HG02981 (cell line): ENCODE data around the gene GZMH.
"Not testable (repeated sequence)": the region's sequence is repeated elsewhere in the genome, so short reads cannot be mapped to it uniquely, and the experiment has no call there.

Experiments
- ATAC-seq: cut with Tn5 transposase; IDR thresholded peaks from one replicate; pipeline ENCODE4 v1.9.1; 2021; ENCODE audit warnings: mild to moderate bottlenecking, moderate library complexity; ENCODE audit not compliant: unreplicated experiment

Gene GZMH

GRCh38 chr14:24609655-24610344 lies at the start of gene GZMH:
Gene GZMH (minus strand): TSS chr14:24609685. CDS start chr14:24609613, 72 bp downstream.
- ATAC-seq, result no peak

GRCh38 chr14:24648361-24648760 lies 38.9 kb upstream of the GZMH start:
- ATAC-seq, result not testable (repeated sequence)

- no peak for ATAC-seq
These were observed 30.4 kb upstream of the GZMH start for GRCh38 chr14:24639905-24640304.

DNA sequence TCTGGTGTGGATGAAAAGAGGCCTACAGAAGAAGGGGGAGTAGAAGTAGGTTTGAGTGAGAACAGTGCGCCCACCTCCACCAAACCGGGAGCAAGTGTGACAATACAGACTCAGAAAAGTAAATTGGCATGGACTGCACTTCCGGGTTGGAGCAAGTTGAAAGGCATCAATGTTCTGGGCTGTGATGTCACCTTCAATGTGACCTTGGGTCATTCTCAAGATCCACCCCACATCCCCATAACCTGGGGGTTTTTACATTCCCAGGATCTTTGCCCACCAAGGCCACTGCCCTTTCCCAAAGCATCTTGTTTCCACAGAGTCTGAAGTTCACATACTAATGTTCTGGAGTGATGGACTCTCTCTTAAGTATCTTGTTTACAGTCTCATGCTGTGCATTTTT lies 29.8 kb upstream of the GZMH start:
- ATAC-seq, result no peak

DNA sequence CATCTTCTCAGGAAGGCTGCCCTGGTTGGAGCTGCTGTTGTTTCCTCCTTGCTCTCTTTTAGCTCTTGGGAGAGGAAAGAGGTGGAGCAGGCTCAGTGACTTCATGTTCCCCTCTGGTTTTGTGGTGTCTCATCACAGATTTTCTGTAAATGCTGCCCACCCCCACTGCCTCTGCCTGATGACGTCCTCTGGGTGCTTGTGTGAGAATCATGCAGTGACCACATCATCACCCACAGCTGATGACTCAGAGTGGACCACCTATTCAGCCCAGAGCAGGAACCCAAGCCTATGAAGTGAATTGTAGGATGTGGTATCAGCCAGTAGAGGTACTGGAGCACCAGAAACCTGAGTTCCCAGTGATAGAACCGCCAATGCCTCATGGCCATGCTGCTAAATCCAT lies 24.7 kb upstream of the GZMH start, which contains the start of gene GZMB:
Gene GZMB (minus strand): TSS at position 33 of the 400 bp plus-strand sequence. CDS start 30 bp downstream, at position 3.
- ATAC-seq, result no peak

- ATAC-seq, result no peak
These were observed 23.9 kb upstream of the GZMH start for GRCh38 chr14:24633353-24633752.

- no peak for ATAC-seq
These were observed 23.3 kb upstream of the GZMH start for GRCh38 chr14:24632761-24633160.

DNA sequence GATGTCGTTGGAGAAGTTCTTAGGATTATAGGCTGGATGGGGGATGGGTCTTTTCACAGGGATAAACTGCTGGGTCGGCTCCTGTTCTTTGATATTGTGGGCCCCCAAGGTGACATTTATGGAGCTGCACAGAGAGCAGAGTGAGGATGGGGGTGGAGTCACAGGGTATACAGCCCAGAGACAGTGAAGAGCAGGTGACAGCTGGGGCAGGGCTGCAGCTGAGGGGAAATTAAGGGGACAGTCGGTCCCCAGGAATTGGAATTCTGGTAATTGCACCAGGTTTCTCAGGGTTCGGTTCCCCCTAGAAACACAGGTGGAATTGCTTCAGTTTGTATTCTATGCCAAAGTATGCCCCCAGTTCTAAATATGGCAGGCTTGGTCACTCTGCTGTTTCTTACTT lies 22.9 kb upstream of the GZMH start:
- ATAC-seq, result no peak

- no peak for ATAC-seq
These were observed 22.4 kb upstream of the GZMH start for GRCh38 chr14:24631749-24632335.

- ATAC-seq, result no peak
These were observed 21.5 kb upstream of the GZMH start for GRCh38 chr14:24630872-24631477.

GRCh38 chr14:24630087-24630871 lies 20.8 kb upstream of the GZMH start:
- ATAC-seq, result no peak

DNA sequence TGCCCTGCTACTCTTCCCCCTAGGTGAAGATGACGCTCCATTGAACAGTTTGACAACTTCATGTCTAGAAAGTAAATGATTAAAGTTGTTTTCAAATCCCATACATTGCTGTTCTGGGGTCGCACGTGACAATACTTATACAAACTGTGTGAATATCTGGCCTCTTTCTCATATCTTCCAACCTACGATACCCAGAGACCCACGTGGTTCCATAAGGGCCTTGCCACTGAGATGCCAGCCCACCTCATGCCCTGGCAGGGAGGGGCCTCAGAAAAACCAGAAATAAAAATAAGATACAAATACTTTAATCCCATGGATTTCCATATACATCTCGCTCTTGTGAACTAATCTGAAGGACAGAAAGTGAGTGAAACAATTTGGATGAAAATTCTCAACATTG lies 20.0 kb upstream of the GZMH start:
- ATAC-seq, result no peak

DNA sequence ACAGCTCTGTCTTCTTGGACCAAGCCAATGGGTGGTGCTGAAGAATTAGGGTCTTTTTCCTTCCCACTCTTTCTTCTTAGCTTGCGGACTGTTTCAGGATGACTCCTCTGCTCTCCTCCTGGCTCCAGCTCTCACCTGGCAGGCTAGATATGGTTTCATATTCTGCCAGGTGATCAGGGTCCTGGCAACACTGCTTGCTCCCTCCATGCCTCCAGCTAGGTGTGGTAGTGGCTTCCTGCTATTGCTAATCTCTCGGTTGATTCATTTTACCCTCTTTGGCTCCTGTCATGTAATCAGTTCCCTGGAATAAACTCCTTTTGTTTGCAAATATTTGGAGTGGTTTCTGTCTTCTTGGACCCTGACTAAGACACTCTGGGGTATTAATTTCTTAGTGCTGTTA lies 4.3 kb upstream of the GZMH start:
- no peak for ATAC-seq

DNA sequence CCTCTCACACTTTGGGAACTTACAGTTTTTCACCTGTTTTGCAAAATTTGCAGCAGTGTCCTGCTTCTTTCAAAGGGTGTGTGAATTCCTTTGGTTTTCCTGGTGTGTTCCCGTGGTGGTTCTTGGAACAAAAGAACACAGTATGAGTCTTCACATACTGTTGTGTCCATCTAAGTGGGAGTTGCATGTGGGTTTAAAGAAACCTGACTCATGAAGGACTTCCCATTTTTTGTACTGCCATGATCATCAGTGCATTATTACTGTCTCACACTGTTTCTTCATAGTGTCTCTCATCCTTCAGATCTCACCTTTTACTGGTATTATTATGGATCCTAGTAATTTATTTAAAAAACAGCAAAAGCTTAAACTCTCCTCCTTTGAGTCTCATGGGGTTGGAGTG lies 3.8 kb upstream of the GZMH start:
- ATAC-seq, result no peak

GRCh38 chr14:24612196-24612595 lies 2.7 kb upstream of the GZMH start:
- no peak for ATAC-seq

- ATAC-seq, result no peak
These were observed 1.6 kb downstream of the GZMH start for GRCh38 chr14:24607635-24608514.

GRCh38 chr14:24607081-24607480 lies 2.4 kb downstream of the GZMH start:
- ATAC-seq, result no peak

DNA sequence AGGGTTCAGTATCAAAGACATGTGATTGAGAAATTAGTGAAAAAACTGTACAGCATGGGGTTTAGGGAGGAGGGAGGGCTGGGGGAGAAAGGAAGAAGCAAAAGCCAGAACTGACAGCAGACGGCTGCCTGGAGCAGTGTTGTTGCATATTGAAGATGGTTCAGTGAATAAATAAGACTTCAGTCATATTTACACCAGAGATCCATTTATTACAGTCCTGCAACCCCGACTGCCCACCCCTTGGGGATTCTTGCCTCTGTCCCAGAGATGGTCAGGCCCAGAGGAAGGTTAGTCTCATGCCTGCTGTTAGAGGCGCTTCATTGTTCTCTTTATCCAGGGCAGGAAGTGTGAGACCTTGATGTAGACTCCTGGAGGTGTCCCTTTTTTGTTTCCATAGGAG lies 3.2 kb downstream of the GZMH start:
- no peak for ATAC-seq

DNA sequence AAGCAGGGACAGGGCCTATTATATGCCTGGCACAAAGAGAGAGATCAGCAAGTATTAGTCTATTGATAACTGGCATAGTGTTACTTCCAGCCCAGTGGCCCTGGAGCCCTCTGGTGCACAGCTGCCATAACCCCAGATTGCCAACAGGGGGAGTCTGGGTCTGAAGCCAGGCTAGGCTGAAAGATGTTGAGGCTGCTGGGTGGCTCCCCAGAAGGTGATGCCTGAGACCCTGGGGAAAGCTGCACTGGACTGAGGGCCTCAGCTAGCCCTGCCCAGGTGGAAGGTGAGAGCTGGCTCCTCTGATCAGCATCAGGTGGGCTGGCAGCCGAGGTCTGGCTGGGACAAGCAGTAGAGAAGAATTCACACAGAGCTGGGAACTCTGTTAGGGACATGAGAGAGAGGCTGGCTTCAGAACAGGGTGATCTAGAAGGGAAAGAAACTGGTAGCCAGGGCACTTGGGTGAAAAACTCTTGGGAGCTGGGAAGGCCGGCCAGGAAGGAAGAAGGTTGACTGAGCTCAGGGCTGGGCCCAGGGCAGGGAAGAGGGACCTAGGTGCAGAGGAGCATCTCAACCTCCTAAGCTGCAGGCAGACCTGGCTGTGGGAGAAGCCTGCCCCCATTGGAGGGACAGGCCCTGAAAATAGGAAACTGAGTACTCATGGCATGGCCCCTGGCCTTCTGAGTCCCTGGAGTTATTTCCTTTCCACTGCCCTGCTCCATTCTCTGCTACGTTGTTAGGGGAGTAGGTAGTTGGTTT lies 3.9 kb downstream of the GZMH start:
- ATAC-seq, result peak; percentile 91

DNA sequence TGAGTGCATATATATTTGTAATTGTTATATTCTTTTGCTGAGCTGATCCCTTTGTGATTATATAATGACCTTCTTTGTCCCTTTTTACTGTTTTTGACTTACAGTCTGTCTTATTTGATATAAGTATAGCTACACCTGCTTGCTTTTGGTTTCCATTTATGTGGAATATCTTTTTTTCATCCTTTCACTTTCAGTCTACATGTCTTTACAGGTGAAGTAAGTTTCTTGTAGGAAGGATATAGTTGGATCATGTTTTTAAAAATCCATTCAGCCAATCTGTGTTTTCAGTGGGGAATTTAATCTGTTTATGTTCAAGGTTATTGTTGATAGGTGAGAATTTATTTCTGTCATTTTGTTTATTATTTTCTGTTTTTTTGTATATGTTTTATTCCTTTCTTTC lies 12.1 kb downstream of the GZMH start:
- ATAC-seq, result no peak
